ENCODE measurements around the gene LZTS2. TPM values are rescaled to one million over a fixed set of nuclear protein-coding genes. Genes with fewer than 3 reads are reported as not detected.
"Not testable (repeated sequence)": the region's sequence is repeated elsewhere in the genome, so short reads cannot be mapped to it uniquely, and the experiment has no call there.

LZTS2 gene
- total and polyA plus RNA-seq, 2 experiments from 2014 or later: 27.6 to 88.3 TPM

GRCh38 chr10:100972115-100972903 is 27.3 kb upstream of the LZTS2 start:
- Mint-ChIP-seq H3K36me3 (ENCODE audit: low read depth) (no peaks in the 10 kb centered on the region; the same call in 2 of the 3 replicates), H3K4me3 (no peak overlapping the region; the same call in 2 of the 3 replicates), H3K27me3 (ENCODE audit: insufficient read depth, low read depth, poor library complexity) (peaks cover 15% of the 10 kb centered on the region), H3K9me3 (no peaks in the 10 kb centered on the region), H3K4me1 (peaks cover 38% of the 10 kb centered on the region), H3K27ac (peak overlapping the region; percentile 78)
- TF ChIP-seq POLR2AphosphoS5 (IDR thresholded peaks at IDR 0.05; ENCODE audit: low read depth) (no peak), CTCF (conservative IDR thresholded peaks at IDR 0.05; ENCODE audit: low read depth in 2 of 2) (no peak), REST (IDR thresholded peaks at IDR 0.05; ENCODE audit: unreplicated experiment) (no peak), ZNF331 (CRISPR knock-in tag; IDR thresholded peaks at IDR 0.05; ENCODE audit: low read depth) (no peak)
- Histone ChIP-seq H3F3A (replicated peaks; ENCODE audit: low read depth) (peaks cover 5% of the 10 kb centered on the region; the same call in 1 of the 2 replicates), H3K27ac (ENCODE audit: low read depth) (no peak overlapping the region), H2AFZ (no peak overlapping the region), H3K27me3 (ENCODE audit: insufficient read depth) (no peaks in the 10 kb centered on the region), H4K20me1 (replicated peaks; ENCODE audit: insufficient read depth) (no peaks in the 10 kb centered on the region), H3K36me3 (ENCODE audit: insufficient read depth) (no peaks in the 10 kb centered on the region), H3K9me2 (ENCODE audit: insufficient read depth) (no peaks in the 10 kb centered on the region), H3K4me1 (ENCODE audit: insufficient read depth) (peaks cover 26% of the 10 kb centered on the region), H3K4me3 (no peak overlapping the region), H3K4me2 (no peak overlapping the region), H3K79me2 (replicated peaks; ENCODE audit: insufficient read depth) (no peaks in the 10 kb centered on the region)
- DNase-seq (ENCODE audit: low spot score) (no peak), ATAC-seq (no peak)

GRCh38 chr10:100972904-100973535 is 26.6 kb upstream of the LZTS2 start:
- no peaks in the 10 kb centered on the region; the same call in 2 of the 3 replicates for H3K36me3 Mint-ChIP-seq (ENCODE audit: low read depth)
- Histone ChIP-seq H3K4me3 (no peak overlapping the region), H3K4me2 (no peak overlapping the region), H3K27me3 (ENCODE audit: insufficient read depth) (no peaks in the 10 kb centered on the region), H3K79me2 (replicated peaks; ENCODE audit: insufficient read depth) (no peaks in the 10 kb centered on the region), H2AFZ (no peak overlapping the region), H3K27ac (ENCODE audit: low read depth) (no peak overlapping the region), H3K36me3 (ENCODE audit: insufficient read depth) (no peaks in the 10 kb centered on the region), H3F3A (replicated peaks; ENCODE audit: low read depth) (peaks cover 5% of the 10 kb centered on the region; the same call in 1 of the 2 replicates), H4K20me1 (replicated peaks; ENCODE audit: insufficient read depth) (no peaks in the 10 kb centered on the region), H3K4me1 (ENCODE audit: insufficient read depth) (peaks cover 26% of the 10 kb centered on the region), H3K9me2 (ENCODE audit: insufficient read depth) (no peaks in the 10 kb centered on the region)
- H3K4me1 Mint-ChIP-seq: peaks cover 36% of the 10 kb centered on the region
- H3K27ac Mint-ChIP-seq: peak overlapping the region; percentile 78
- TF ChIP-seq NANOG (IDR thresholded peaks at IDR 0.05; ENCODE audit: borderline replicate concordance): no peak
- TF ChIP-seq POLR2AphosphoS5 (IDR thresholded peaks at IDR 0.05; ENCODE audit: low read depth): no peak
- TF ChIP-seq STAT1 (IDR thresholded peaks at IDR 0.05; ENCODE audit: unreplicated experiment): no peak
- no peak for TF ChIP-seq EZH2phosphoT487 (IDR thresholded peaks at IDR 0.05; ENCODE audit: unreplicated experiment)
- no peak for TF ChIP-seq JUNB (IDR thresholded peaks at IDR 0.05; ENCODE audit: unreplicated experiment)
- TF ChIP-seq CTCF (conservative IDR thresholded peaks at IDR 0.05; ENCODE audit: low read depth in 2 of 2): no peak
- peaks cover 15% of the 10 kb centered on the region for H3K27me3 Mint-ChIP-seq (ENCODE audit: insufficient read depth, low read depth, poor library complexity)
- DNase-seq (ENCODE audit: low spot score): no peak
- no peaks in the 10 kb centered on the region for H3K9me3 Mint-ChIP-seq
- ATAC-seq: no peak
- H3K4me3 Mint-ChIP-seq: no peak overlapping the region; the same call in 2 of the 3 replicates

GRCh38 chr10:100975397-100975796 is 24.2 kb upstream of the LZTS2 start:
- H3F3A ChIP-seq (replicated peaks; ENCODE audit: low read depth); H3K27ac Mint-ChIP-seq; H3K79me2 ChIP-seq (replicated peaks; ENCODE audit: insufficient read depth); H4K20me1 ChIP-seq (replicated peaks; ENCODE audit: insufficient read depth); H3K4me3 ChIP-seq; H3K36me3 Mint-ChIP-seq (ENCODE audit: low read depth); H3K27me3 ChIP-seq (ENCODE audit: insufficient read depth); DNase-seq (ENCODE audit: low spot score); H3K4me2 ChIP-seq; H3K9me2 ChIP-seq (ENCODE audit: insufficient read depth); H3K9me3 Mint-ChIP-seq; H2AFZ ChIP-seq; H3K27ac ChIP-seq (ENCODE audit: low read depth); ATAC-seq; H3K36me3 ChIP-seq (ENCODE audit: insufficient read depth); H3K27me3 Mint-ChIP-seq (ENCODE audit: insufficient read depth, low read depth, poor library complexity); H3K4me3 Mint-ChIP-seq: not testable (repeated sequence)
- peaks cover 17% of the 10 kb centered on the region for H3K4me1 ChIP-seq (ENCODE audit: insufficient read depth)
- peaks cover 29% of the 10 kb centered on the region for H3K4me1 Mint-ChIP-seq
